Keratinocyte (primary cell): ENCODE measurements around the gene FSD2.

Experiments used
- EZH2 ChIP-seq: IDR thresholded peaks from one replicate; pipeline ENCODE4 v1.6.1; 2012; ENCODE audit warnings: inconsistent platforms, mild to moderate bottlenecking, low read length, moderate library complexity
- TF ChIP-seq, protein P1 (sequence below), 3 experiments: IDR thresholded peaks in 1 of 3; conservative IDR thresholded peaks in 1 of 3; optimal IDR thresholded peaks in 1 of 3; 2 replicates in 2 of 3; 3 replicates in 1 of 3; pipeline versions ENCODE3 to v1.5.1; 2011; ENCODE audit warnings: low read length in 3 of 3, mild to moderate bottlenecking in 3 of 3, moderate library complexity in 2 of 3, control low read depth in 1 of 3, inconsistent platforms in 1 of 3; ENCODE audit not compliant: insufficient read depth in 2 of 3; ENCODE audit errors: extremely low read depth in 1 of 3

DNA sequence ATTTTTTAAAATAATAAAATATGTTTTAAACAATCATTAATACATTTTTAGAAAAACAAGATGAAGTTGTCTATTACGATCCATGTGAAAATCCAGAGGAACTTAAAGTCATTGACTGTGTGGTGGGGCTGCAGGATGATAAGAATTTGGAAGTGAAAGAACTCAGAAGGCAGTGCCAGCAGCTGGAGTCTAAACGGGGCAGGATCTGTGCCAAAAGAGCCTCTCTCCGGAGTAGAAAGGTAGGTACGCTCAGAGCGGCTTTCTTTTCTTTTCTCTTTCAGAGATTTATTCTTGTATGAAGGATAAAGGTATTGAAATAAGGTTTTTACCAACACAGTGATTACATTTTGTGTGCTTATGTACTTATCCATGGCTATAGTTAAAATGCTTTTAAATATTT is 17.2 kb upstream of the FSD2 start:
- TF ChIP-seq, protein P1, sequence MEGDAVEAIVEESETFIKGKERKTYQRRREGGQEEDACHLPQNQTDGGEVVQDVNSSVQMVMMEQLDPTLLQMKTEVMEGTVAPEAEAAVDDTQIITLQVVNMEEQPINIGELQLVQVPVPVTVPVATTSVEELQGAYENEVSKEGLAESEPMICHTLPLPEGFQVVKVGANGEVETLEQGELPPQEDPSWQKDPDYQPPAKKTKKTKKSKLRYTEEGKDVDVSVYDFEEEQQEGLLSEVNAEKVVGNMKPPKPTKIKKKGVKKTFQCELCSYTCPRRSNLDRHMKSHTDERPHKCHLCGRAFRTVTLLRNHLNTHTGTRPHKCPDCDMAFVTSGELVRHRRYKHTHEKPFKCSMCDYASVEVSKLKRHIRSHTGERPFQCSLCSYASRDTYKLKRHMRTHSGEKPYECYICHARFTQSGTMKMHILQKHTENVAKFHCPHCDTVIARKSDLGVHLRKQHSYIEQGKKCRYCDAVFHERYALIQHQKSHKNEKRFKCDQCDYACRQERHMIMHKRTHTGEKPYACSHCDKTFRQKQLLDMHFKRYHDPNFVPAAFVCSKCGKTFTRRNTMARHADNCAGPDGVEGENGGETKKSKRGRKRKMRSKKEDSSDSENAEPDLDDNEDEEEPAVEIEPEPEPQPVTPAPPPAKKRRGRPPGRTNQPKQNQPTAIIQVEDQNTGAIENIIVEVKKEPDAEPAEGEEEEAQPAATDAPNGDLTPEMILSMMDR (optimal IDR thresholded peaks at IDR 0.05 in 1 of 3, IDR thresholded peaks at IDR 0.05 in 1 of 3, conservative IDR thresholded peaks at IDR 0.05 in 1 of 3; ENCODE audit: extremely low read depth in 1 of 3, insufficient read depth in 2 of 3, low read length in 3 of 3): no peak
- no peak for TF ChIP-seq EZH2
